ENCODE results near the gene SIM2. TPM values are rescaled to one million over a fixed set of nuclear protein-coding genes. Genes with fewer than 3 reads are reported as not detected.

Gene SIM2
- total and polyA plus RNA-seq, 2 donors (not counting 1 experiment from before 2014, with no cell fraction given) = 0.22 TPM; not detected in 1

DNA sequence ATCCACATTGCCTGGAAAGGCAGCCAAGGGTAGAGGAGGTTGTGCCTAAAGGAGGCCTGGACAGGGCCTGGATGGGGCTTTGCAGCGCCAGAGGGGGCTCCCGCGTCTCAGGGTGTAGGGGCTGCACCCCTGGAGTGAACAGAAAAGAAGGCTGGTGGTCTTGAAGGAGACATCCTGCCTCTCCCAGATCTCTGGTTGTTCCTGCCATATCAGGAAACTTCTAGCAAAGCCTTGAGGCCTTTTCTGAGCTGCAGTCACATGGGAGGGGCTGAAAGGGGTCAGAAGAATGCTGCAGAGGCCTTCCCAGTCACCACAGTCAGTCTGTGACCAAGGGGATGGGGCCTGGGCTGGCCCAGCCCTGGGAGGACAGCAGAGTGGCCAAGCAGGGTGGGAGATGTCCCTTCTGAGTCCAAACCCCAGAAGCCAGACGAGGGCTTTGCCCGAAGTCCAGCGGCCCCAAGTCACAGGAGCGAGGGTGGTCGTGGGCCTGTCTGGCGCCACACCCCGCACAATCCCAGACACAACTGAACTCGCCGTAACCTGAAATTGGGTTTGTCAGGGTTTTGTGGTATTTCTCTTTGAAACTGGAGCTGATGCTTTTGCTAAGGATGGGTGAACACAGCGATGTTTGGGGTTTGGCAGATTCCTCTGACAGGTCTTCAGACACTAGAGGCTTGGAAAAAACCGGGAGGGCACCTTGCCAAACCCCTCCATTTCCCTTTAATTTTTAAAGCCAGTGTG lies 29.6 kb downstream of the SIM2 start:
- no peaks in the 10 kb centered on the region for H4K20me1 ChIP-seq (ENCODE audit: control insufficient read depth, extremely low read depth, insufficient read depth, low read length)
- H3K4me1 ChIP-seq (ENCODE audit: control insufficient read depth, extremely low read depth, insufficient read depth, low read length) = no peaks in the 10 kb centered on the region
- TF ChIP-seq CTCF (conservative IDR thresholded peaks at IDR 0.05 in 1 of 2, IDR thresholded peaks at IDR 0.05 in 1 of 2; ENCODE audit: low read depth in 1 of 2, low read length in 2 of 2) (no peak), EZH2 (IDR thresholded peaks at IDR 0.05; ENCODE audit: low read length, missing control alignments) (no peak)
- H3K36me3 ChIP-seq (ENCODE audit: control insufficient read depth, insufficient read depth, low read length) = no peaks in the 10 kb centered on the region
- peaks cover 8% of the 10 kb centered on the region for H3K27me3 ChIP-seq (ENCODE audit: control insufficient read depth, insufficient read depth, low read length)
- H3K27ac ChIP-seq (ENCODE audit: insufficient read depth, low read length) = no peak overlapping the region
- no peaks in the 10 kb centered on the region for H3K9me3 ChIP-seq (ENCODE audit: control insufficient read depth, insufficient read depth, low read depth, low read length)
- H2AFZ ChIP-seq (ENCODE audit: low read length) = no peak overlapping the region
- no peak overlapping the region for H3K9ac ChIP-seq (ENCODE audit: insufficient read depth, low read length)
- H3K4me3 ChIP-seq (replicated peaks in 1 of 4; ENCODE audit: control extremely low read depth in 1 of 4, insufficient read depth in 1 of 4, low read depth in 3 of 4, low read length in 4 of 4) = no peak overlapping the region
- H3K4me2 ChIP-seq (ENCODE audit: extremely low read depth, insufficient read depth, low read length) = no peak overlapping the region
- no peaks in the 10 kb centered on the region for H3K79me2 ChIP-seq (ENCODE audit: control insufficient read depth, insufficient read depth, low read length)
- DNase-seq (ENCODE audit: low read depth in 2 of 2) = no peak

DNA sequence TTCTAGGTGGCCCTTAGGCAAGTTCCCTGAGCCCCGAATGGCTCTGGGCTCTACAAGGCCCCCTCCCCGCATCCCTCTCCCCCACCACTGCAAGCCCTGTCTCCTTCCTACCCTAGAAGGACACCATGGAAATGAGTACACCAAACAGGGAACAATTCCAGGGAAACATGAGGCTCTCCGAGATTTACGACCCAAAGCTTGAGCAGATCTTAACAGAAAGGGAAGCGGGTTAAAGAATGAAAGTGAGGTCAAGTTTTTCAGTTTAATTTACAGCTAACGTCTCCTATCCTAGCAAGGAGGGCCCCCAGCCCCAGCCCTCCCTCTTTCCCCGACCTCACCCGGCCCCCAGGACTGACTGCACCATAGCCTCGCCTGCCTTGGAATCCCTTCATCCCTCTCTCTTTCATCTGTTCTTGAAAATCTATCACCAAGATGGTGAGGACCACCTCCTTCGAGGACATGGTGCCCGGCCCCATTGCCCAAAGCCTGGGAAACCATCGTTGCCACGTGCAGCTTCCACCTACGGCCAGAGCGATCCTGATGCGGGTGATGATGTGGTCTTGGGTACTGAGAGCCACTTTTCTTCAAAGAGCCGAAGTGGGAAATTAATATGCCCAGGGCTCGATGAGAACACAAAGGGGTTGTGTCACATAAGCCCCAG lies 30.5 kb downstream of the SIM2 start:
- Histone ChIP-seq H3K27ac (ENCODE audit: insufficient read depth, low read length) (no peak overlapping the region), H3K36me3 (ENCODE audit: control insufficient read depth, insufficient read depth, low read length) (no peaks in the 10 kb centered on the region), H3K27me3 (ENCODE audit: control insufficient read depth, insufficient read depth, low read length) (peaks cover 8% of the 10 kb centered on the region), H2AFZ (ENCODE audit: low read length) (no peak overlapping the region), H3K9me3 (ENCODE audit: control insufficient read depth, insufficient read depth, low read depth, low read length) (no peaks in the 10 kb centered on the region), H3K4me2 (ENCODE audit: extremely low read depth, insufficient read depth, low read length) (no peak overlapping the region), H3K4me3 (replicated peaks in 1 of 4; ENCODE audit: control extremely low read depth in 1 of 4, insufficient read depth in 1 of 4, low read depth in 3 of 4, low read length in 4 of 4) (no peak overlapping the region), H3K79me2 (ENCODE audit: control insufficient read depth, insufficient read depth, low read length) (no peaks in the 10 kb centered on the region), H3K4me1 (ENCODE audit: control insufficient read depth, extremely low read depth, insufficient read depth, low read length) (no peaks in the 10 kb centered on the region), H4K20me1 (ENCODE audit: control insufficient read depth, extremely low read depth, insufficient read depth, low read length) (no peaks in the 10 kb centered on the region), H3K9ac (ENCODE audit: insufficient read depth, low read length) (no peak overlapping the region)
- no peak for DNase-seq (ENCODE audit: low read depth in 2 of 2)
- TF ChIP-seq EZH2 (IDR thresholded peaks at IDR 0.05; ENCODE audit: low read length, missing control alignments) (no peak), CTCF (conservative IDR thresholded peaks at IDR 0.05 in 1 of 2, IDR thresholded peaks at IDR 0.05 in 1 of 2; ENCODE audit: low read depth in 1 of 2, low read length in 2 of 2) (no peak)

GRCh38 chr21:36730291-36731281 lies 31.7 kb downstream of the SIM2 start:
- Histone ChIP-seq H3K27ac (ENCODE audit: insufficient read depth, low read length) (no peak overlapping the region), H3K4me2 (ENCODE audit: extremely low read depth, insufficient read depth, low read length) (no peak overlapping the region), H3K9ac (ENCODE audit: insufficient read depth, low read length) (no peak overlapping the region), H2AFZ (ENCODE audit: low read length) (no peak overlapping the region), H3K36me3 (ENCODE audit: control insufficient read depth, insufficient read depth, low read length) (no peaks in the 10 kb centered on the region), H3K9me3 (ENCODE audit: control insufficient read depth, insufficient read depth, low read depth, low read length) (no peaks in the 10 kb centered on the region), H3K79me2 (ENCODE audit: control insufficient read depth, insufficient read depth, low read length) (no peaks in the 10 kb centered on the region), H3K4me1 (ENCODE audit: control insufficient read depth, extremely low read depth, insufficient read depth, low read length) (no peaks in the 10 kb centered on the region), H3K4me3 (replicated peaks in 1 of 4; ENCODE audit: control extremely low read depth in 1 of 4, insufficient read depth in 1 of 4, low read depth in 3 of 4, low read length in 4 of 4) (no peak overlapping the region), H3K27me3 (ENCODE audit: control insufficient read depth, insufficient read depth, low read length) (peaks cover 8% of the 10 kb centered on the region), H4K20me1 (ENCODE audit: control insufficient read depth, extremely low read depth, insufficient read depth, low read length) (no peaks in the 10 kb centered on the region)
- TF ChIP-seq EZH2 (IDR thresholded peaks at IDR 0.05; ENCODE audit: low read length, missing control alignments) = no peak
- no peak for TF ChIP-seq CTCF (conservative IDR thresholded peaks at IDR 0.05 in 1 of 2, IDR thresholded peaks at IDR 0.05 in 1 of 2; ENCODE audit: low read depth in 1 of 2, low read length in 2 of 2)
- peak in 1 of 2 donors; percentile 49 for DNase-seq (ENCODE audit: low read depth in 2 of 2)
